Activated CD4-positive, alpha-beta T cell treated with anti-CD3 and anti-CD28 coated beads for 36 hours (primary cell): Measurements from ENCODE around the gene ANGPTL4. TPM values are rescaled to one million over a fixed set of nuclear protein-coding genes. Genes with fewer than 3 reads are reported as not detected.
A peak's percentile ranks its signal among the peaks of the same experiment; 100 is the strongest.
"Not testable (repeated sequence)": the region's sequence is repeated elsewhere in the genome, so short reads cannot be mapped to it uniquely, and the experiment has no call there.

Experiments
- ATAC-seq: fragments of 200-7000 bp; cut with Tn5 transposase; one replicate; pipeline ENCODE4 v1.10.0; 2021; ENCODE audit warnings: mild to moderate bottlenecking, moderate library complexity
- CTCF ChIA-PET: fragments of 350-600 bp; sonication (Branson Sonifier 250); formaldehyde crosslinking; loops from one replicate; lab custom pipeline; 2021; ENCODE audit warnings: antibody characterized with exemption; lab: Charles Lee
- POLR2A ChIA-PET: fragments of 350-600 bp; sonication (Branson Sonifier 250); formaldehyde crosslinking; loops from one replicate; lab custom pipeline; 2021; ENCODE audit warnings: antibody characterized with exemption, inconsistent platforms; lab: Charles Lee
- DNase-seq: peaks from one replicate; pipeline ENCODE4 v3.0.0-alpha.2; 2020
- H3K27ac Mint-ChIP-seq: one replicate; pipeline ENCODE4 v1.8.0; 2021; ENCODE audit warnings: mixed read lengths
- H3K27me3 Mint-ChIP-seq: one replicate; pipeline ENCODE4 v1.8.0; 2021; ENCODE audit warnings: mixed read lengths
- H3K36me3 Mint-ChIP-seq: one replicate; pipeline ENCODE4 v1.8.0; 2021; ENCODE audit warnings: low read depth, mixed read lengths
- H3K4me1 Mint-ChIP-seq: one replicate; pipeline ENCODE4 v1.8.0; 2021; ENCODE audit warnings: mixed read lengths
- H3K4me3 Mint-ChIP-seq: one replicate; pipeline ENCODE4 v1.8.0; 2021; ENCODE audit warnings: mild to moderate bottlenecking, moderate library complexity, mixed read lengths
- H3K9me3 Mint-ChIP-seq: one replicate; pipeline ENCODE4 v1.8.0; 2021; ENCODE audit warnings: low read depth, mixed read lengths
- intact Hi-C, 2 experiments: fragments of 100-400 bp; cut with DNase I in 1 of 2; cut with micrococcal nuclease in 1 of 2; formaldehyde crosslinking; loops; one replicate each; pipeline versions ENCODE4 v1.14.2 to v1.15.1; 2022 to 2024; cut with DNase I, micrococcal nuclease
- total RNA-seq, 2 experiments: library from RNA; stranded (reverse); gene quantifications; one replicate each; pipeline ENCODE4 v1.2.3, GENCODE V29; 2021

The ANGPTL4 gene
- total RNA-seq, 2 experiments from 2014 or later = 7.4 to 7.9 TPM

DNA sequence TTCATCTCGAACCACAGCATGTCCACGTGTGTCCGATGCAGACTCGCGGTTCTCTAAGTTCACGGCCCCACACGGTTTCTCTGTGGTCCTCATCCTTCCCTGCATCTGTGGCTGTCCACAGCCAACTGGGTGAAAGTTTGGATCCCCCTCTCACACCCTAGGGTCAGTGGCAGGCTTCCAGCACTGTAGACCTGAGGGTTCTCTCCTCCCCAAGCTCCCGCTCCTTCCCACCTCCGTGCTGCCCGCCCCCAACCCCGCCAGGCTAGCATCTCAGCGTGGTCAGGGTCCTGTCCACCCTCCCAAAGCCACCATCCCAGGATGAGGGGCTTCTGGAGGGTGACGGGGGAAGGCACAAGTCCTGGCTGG is 3.0 kb downstream of the ANGPTL4 start:
- H3K9me3 Mint-ChIP-seq = no peaks in the 10 kb centered on the region
- H3K36me3 Mint-ChIP-seq = peaks cover 2% of the 10 kb centered on the region
- DNase-seq = no peak
- H3K27ac Mint-ChIP-seq = no peak overlapping the region
- H3K4me3 Mint-ChIP-seq = no peak overlapping the region
- CTCF ChIA-PET = no interaction called here
- no peak for ATAC-seq
- peaks cover 22% of the 10 kb centered on the region for H3K4me1 Mint-ChIP-seq
- H3K27me3 Mint-ChIP-seq = peaks cover 47% of the 10 kb centered on the region
- intact Hi-C loops = no loop called here
- POLR2A ChIA-PET = no interaction called here

DNA sequence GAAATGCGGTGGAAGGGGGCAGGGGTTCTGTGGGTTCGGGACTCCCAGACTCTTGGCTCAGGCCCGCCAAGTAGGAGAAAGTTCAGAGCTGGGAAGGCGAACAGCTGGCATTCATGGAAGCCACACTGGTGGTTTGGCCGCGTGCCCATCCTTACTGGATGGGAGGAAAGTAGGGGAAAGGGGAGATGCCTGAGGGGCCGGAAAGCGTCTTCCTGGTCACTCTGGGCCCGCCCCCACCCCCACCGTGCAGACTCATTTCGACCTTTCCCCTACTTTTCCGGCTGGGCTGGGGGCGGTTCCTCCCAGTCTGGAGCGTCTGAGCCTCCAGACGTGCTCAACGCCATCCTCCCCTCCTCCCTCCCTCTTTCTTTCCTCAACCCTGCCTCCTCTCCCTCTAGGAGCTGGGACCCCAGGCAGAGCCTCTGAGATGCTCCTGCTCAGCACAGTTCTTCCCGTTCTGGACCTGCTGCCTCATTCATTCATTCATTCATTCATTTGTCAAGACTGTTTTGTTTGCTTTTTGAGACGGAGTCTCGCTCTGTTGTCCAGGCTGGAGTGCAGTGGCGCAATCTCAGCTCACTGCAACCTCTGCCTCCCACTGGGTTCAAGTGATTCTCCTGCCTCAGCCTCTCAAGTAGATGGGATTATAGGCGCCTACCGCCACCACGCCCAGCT is 3.5 kb downstream of the ANGPTL4 start:
- intact Hi-C loops = no loop called here
- peaks cover 17% of the 10 kb centered on the region for H3K4me1 Mint-ChIP-seq
- ChIA-PET CTCF (no interaction called here), POLR2A (interaction anchor here (0.5 kb wide), 1 partner anchor 80 kb away, joined by 3 read pairs; no protein-coding TSS in a partner anchor)
- peaks cover 2% of the 10 kb centered on the region for H3K36me3 Mint-ChIP-seq
- DNase-seq = peak; percentile 30
- no peak overlapping the region for H3K27ac Mint-ChIP-seq
- no peak for ATAC-seq
- H3K9me3 Mint-ChIP-seq = no peaks in the 10 kb centered on the region
- H3K4me3 Mint-ChIP-seq = no peak overlapping the region
- H3K27me3 Mint-ChIP-seq = peaks cover 42% of the 10 kb centered on the region

DNA sequence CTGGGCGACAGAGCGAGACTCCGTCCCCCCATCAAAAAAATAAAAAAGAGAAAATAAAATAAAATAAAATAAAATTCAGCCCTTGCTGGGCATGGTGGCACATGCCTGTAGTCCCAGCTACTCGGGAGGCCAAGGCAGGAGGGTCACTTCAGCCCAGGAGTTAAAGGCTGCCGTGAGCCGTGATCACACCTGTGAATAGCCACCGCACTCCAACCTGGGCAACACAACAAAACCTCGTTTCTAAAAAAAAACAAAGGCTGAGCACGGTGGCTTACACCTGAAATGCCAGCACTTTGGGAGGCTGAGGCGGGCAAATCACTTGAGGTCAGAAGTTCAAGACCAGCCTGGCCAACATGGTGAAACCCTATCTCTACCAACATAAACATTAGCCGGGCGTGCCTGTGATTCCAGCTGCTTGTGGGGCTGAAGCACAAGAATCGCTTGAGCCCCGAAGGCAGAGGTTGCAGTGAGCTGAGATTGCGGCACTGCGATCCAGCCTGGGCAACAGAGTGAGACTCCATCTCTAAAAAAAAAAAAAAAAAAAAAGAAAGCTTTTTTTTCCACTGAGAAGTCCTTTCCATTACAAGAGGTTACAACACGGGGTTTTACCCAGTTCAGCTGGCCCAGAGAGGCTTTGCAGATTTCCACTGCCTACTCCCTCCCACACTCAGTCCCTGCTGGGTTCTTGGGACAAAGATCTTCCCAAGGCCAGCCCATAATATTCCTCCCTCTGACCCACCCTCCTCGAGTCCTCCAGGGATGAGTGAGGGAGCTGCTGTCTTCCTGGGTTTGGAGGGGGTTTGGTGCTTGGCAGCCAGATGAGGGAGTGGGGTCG is 6.4 kb downstream of the ANGPTL4 start:
- Mint-ChIP-seq H3K4me1 (peaks cover 3% of the 10 kb centered on the region), H3K27me3 (peaks cover 29% of the 10 kb centered on the region), H3K27ac (no peak overlapping the region), H3K9me3 (no peaks in the 10 kb centered on the region), H3K36me3 (peaks cover 7% of the 10 kb centered on the region), H3K4me3 (no peak overlapping the region)
- CTCF ChIA-PET = no interaction called here
- ATAC-seq (no peak), DNase-seq (no peak)
- intact Hi-C loops = no loop called here
- POLR2A ChIA-PET = interaction anchor here (0.5 kb wide), 1 partner anchor 173 kb away, joined by 5 read pairs; no protein-coding TSS in a partner anchor

DNA sequence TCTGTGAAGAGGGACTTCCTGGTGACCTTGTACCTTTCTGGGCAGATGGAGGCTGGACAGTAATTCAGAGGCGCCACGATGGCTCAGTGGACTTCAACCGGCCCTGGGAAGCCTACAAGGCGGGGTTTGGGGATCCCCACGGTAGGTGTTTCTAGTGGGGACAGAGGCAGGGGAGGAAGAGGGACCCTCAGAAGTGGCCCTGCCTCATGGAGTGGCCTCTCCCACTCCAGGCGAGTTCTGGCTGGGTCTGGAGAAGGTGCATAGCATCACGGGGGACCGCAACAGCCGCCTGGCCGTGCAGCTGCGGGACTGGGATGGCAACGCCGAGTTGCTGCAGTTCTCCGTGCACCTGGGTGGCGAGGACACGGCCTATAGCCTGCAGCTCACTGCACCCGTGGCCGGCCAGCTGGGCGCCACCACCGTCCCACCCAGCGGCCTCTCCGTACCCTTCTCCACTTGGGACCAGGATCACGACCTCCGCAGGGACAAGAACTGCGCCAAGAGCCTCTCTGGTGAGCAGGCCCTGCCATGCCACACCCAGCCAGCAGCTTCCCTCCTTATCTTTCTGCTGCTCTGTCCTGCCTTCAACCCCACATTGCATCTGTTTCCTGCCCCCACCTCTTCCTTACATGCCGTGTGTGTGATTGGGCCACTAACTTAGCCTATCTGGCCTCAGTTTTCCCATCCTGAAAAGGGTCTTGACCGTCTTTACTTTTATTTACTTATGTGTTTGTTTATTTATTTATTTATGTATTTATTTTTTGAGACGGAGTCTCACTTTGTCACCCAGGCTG is 7.3 kb downstream of the ANGPTL4 start:
- ChIA-PET CTCF (no interaction called here), POLR2A (no interaction called here)
- intact Hi-C loops = no loop called here
- H3K9me3 Mint-ChIP-seq = no peaks in the 10 kb centered on the region
- peaks cover 5% of the 10 kb centered on the region for H3K36me3 Mint-ChIP-seq
- H3K27ac Mint-ChIP-seq = no peak overlapping the region
- peaks cover 3% of the 10 kb centered on the region for H3K4me1 Mint-ChIP-seq
- H3K27me3 Mint-ChIP-seq = peaks cover 22% of the 10 kb centered on the region
- DNase-seq (no peak), ATAC-seq (no peak)
- no peak overlapping the region for H3K4me3 Mint-ChIP-seq

GRCh38 chr19:8373867-8374813 is 10.2 kb downstream of the ANGPTL4 start:
- ChIA-PET POLR2A (interaction anchor here (0.8 kb wide), 1 partner anchor 51 kb away, joined by 3 read pairs; no protein-coding TSS in a partner anchor), CTCF (no interaction called here)
- H3K4me3 Mint-ChIP-seq = no peak overlapping the region
- no peaks in the 10 kb centered on the region for H3K9me3 Mint-ChIP-seq
- ATAC-seq = no peak
- H3K4me1 Mint-ChIP-seq = peaks cover 8% of the 10 kb centered on the region
- intact Hi-C loops = no loop called here
- no peak for DNase-seq
- H3K27ac Mint-ChIP-seq = no peak overlapping the region
- peaks cover 9% of the 10 kb centered on the region for H3K36me3 Mint-ChIP-seq
- H3K27me3 Mint-ChIP-seq = no peaks in the 10 kb centered on the region

GRCh38 chr19:8375766-8376165 is 11.8 kb downstream of the ANGPTL4 start:
- intact Hi-C loops, DNase-seq, POLR2A ChIA-PET, ATAC-seq, H3K27ac Mint-ChIP-seq, H3K27me3 Mint-ChIP-seq, H3K4me3 Mint-ChIP-seq, H3K9me3 Mint-ChIP-seq, H3K4me1 Mint-ChIP-seq: not testable (repeated sequence)
- CTCF ChIA-PET = interaction anchor here (1.7 kb wide), 1 partner anchor 10 kb away, joined by 4 read pairs; no protein-coding TSS in a partner anchor
- peaks cover 11% of the 10 kb centered on the region for H3K36me3 Mint-ChIP-seq

- H3K4me1 Mint-ChIP-seq, H3K27ac Mint-ChIP-seq, H3K4me3 Mint-ChIP-seq, DNase-seq, POLR2A ChIA-PET, H3K9me3 Mint-ChIP-seq, ATAC-seq, H3K27me3 Mint-ChIP-seq, intact Hi-C loops: not testable (repeated sequence)
- H3K36me3 Mint-ChIP-seq = peaks cover 11% of the 10 kb centered on the region
- CTCF ChIA-PET = interaction anchor here (1.7 kb wide), 1 partner anchor 10 kb away, joined by 4 read pairs; no protein-coding TSS in a partner anchor
These were observed 12.5 kb downstream of the ANGPTL4 start for GRCh38 chr19:8376373-8376974.

DNA sequence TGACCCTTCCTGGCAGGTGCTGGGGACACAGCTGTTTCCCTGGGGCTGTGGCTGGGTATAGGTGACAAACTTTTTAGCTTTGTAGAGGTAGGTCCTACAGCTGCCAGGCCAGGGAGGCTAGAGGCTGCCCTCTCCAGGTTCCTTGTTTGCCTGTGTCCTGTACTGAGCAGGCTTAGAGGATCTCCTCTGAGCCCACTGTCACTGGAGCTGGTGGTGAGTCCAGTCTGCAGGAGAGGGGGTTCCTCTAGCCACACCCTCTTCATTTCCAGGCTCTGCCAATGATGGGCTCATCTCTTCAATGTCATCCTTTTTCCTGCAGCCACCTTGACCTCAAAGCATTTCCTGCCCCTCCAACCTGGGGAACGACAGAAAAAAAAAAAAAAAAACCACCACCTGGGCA is 13.6 kb downstream of the ANGPTL4 start:
- CTCF ChIA-PET = interaction anchor here (1.1 to 1.8 kb wide), 3 partner anchors 9 to 23 kb away, joined by 4 to 5 read pairs (median 4); partner anchors contain the start of gene RAB11B
- intact Hi-C loops = no loop called here
- Mint-ChIP-seq H3K27me3 (no peaks in the 10 kb centered on the region), H3K4me1 (peaks cover 8% of the 10 kb centered on the region), H3K36me3 (peaks cover 11% of the 10 kb centered on the region), H3K9me3 (no peaks in the 10 kb centered on the region), H3K27ac (no peak overlapping the region), H3K4me3 (no peak overlapping the region)
- POLR2A ChIA-PET = interaction anchor here (0.7 to 0.8 kb wide), 2 partner anchors 12 to 117 kb away, joined by 3 to 8 read pairs; partner anchors contain the start of gene RAB11B
- ATAC-seq (no peak), DNase-seq (no peak)

DNA sequence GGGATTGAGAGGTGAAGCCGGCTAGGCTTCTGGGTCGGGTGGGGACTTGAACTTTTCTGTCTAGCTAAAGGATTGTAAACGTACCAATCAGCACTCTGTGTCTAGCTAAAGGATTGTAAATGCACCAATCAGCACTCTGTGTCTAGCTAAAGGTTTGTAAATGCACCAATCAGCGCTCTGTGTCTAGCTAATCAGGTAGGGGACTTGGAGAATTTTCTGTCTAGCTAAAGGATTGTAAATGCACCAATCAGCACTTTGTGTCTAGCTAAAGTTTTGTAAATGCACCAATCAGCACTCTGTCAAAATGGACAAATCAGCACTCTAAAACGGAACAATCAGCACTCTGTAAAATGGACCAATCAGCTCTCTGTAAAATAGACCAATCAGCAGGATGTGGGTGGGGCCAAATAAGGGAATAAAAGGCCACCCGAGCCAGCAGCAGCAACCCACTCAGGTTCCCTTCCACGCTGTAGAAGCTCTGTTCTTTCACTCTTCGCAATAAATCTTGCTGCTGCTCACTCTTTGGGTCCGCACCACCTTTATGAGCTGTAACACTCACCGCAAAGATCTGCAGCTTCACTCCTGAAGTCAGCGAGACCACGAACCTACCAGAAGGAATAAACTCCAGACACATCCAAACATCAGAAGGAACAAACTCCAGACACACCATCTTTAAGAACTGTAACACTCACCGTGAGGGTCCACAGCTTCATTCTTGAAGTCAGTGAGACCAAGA is 15.4 kb downstream of the ANGPTL4 start:
- H3K27me3 Mint-ChIP-seq, ATAC-seq, intact Hi-C loops, H3K9me3 Mint-ChIP-seq, H3K4me3 Mint-ChIP-seq, POLR2A ChIA-PET, DNase-seq, H3K4me1 Mint-ChIP-seq, H3K36me3 Mint-ChIP-seq, H3K27ac Mint-ChIP-seq: not testable (repeated sequence)
- CTCF ChIA-PET = interaction anchor here (2.6 kb wide), 1 partner anchor 25 kb away, joined by 10 read pairs; no protein-coding TSS in a partner anchor

DNA sequence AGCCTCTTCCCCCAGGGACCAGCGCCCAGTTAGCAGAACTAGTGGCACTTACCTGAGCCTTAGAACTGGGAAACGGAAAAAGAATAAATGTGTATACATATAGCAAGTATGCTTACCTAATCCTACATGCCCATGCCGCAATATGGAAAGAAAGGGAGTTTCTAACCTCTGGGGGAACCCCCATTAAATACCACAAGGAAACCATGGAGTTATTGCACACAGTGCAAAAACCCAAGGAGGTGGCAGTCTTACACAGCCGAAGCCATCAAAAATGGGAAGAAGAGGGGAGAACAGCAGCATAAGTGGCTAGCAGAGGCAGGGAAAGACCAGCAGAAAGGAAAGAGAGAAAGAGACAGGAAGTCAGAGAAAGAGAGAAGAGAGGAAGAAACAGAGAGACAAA is 20.6 kb downstream of the ANGPTL4 start:
- POLR2A ChIA-PET, H3K27me3 Mint-ChIP-seq: not testable (repeated sequence)

More for the DNA sequence above, 20.6 kb downstream of the ANGPTL4 start:
- H3K4me1 Mint-ChIP-seq, H3K27ac Mint-ChIP-seq, H3K4me3 Mint-ChIP-seq, intact Hi-C loops, H3K9me3 Mint-ChIP-seq, CTCF ChIA-PET, ATAC-seq, DNase-seq: not testable (repeated sequence)
- H3K36me3 Mint-ChIP-seq = peaks cover 14% of the 10 kb centered on the region
